Activated T-cell treated with anti-CD3 and anti-CD28 coated beads, Interleukin-2, amount 50 U/mL, for 4 hours (primary cell): Measurements from ENCODE around the gene YKT6. TPM values are rescaled to one million over a fixed set of nuclear protein-coding genes. Genes with fewer than 3 reads are reported as not detected.

ENCODE experiments used
- ATAC-seq, 2 donors: fragments of 200-7000 bp; cut with Tn5 transposase; one replicate each; pipeline ENCODE4 v1.10.0; 2021
- DNase-seq: peaks from one replicate; pipeline ENCODE4 v3.0.0-alpha.2; 2020
- H3K27me3 Mint-ChIP-seq: one replicate; pipeline ENCODE4 v1.8.0; 2021; ENCODE audit warnings: low read depth, mixed read lengths
- H3K36me3 Mint-ChIP-seq: one replicate; pipeline ENCODE4 v1.8.0; 2022; ENCODE audit warnings: mixed read lengths; ENCODE audit not compliant: insufficient read depth
- H3K4me1 Mint-ChIP-seq: one replicate; pipeline ENCODE4 v1.8.0; 2021; ENCODE audit warnings: low read depth, mixed read lengths
- H3K4me3 Mint-ChIP-seq: one replicate; pipeline ENCODE4 v1.8.0; 2021; ENCODE audit warnings: mild to moderate bottlenecking, moderate library complexity, mixed read lengths
- H3K9me3 Mint-ChIP-seq: one replicate; pipeline ENCODE4 v1.8.0; 2021; ENCODE audit warnings: mixed read lengths
- total RNA-seq, 3 donors: library from RNA; stranded (reverse); gene quantifications; one replicate each; pipeline ENCODE4 v1.2.1, GENCODE V29; 2021

The YKT6 gene
- total RNA-seq, 3 donors from 2014 or later = 114 to 121 (median 115) TPM

DNA sequence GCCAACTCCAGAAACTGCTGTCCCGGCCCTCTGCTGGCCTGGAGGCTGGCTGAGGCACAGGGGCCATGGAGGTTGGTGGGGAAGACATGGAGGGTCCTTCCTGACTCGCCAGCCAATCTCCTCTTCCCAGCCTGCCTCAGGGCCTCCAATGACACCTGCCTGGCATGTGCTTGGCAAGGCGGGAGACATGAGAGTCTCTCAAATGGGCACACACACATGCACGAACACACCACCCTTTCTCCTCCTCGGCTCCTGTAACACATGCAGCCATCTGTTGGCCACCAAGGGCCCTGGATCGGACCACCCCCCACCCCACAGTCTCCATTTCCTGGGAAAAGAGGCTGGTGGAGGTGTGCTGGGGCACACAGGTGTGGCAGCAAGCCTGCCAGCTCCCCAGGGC is 56.4 kb downstream of the YKT6 start:
- Mint-ChIP-seq H3K36me3 (no peaks in the 10 kb centered on the region), H3K9me3 (no peaks in the 10 kb centered on the region), H3K4me3 (no peak overlapping the region), H3K27me3 (no peaks in the 10 kb centered on the region), H3K4me1 (peaks cover 32% of the 10 kb centered on the region)
- DNase-seq (no peak), ATAC-seq (no peak)

DNA sequence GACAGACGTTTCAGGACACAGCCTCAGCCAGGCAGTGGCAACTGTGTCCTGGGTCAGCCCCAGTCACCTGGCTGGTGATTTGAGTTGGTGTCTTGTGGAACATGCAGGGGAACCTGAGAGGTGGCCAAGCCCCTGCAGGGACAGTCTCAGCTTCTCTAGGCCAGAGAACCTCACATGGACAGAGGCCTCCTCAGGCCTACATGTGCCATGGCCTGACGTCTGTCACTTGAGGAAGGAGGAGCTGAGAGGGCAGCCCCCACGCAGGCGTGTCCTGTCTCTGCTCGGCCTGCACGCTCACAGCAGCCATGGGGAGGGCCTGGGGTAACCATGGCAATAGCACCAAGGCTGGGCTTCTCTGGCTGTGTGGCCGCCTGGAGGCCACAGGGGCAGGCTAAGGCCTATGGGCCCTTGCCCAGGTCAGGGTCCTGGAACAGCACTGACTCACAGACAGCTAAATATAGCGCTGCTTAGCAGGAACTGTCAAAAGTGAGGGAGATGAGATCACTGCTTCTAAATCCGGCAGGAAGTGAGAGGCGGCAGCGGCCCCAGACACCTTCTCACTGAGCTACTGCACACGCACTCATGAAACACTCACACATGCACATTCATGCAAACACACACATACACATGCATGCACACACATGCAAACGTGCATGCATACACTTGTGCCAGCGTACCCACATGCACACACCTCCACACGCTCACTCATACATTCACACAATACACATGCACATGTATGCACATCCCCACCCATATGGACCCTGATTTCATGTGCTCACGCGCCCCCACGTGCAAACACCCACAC is 57.0 kb downstream of the YKT6 start:
- Mint-ChIP-seq H3K4me3 (peak overlapping the region; percentile 61), H3K9me3 (no peaks in the 10 kb centered on the region), H3K27me3 (no peaks in the 10 kb centered on the region), H3K36me3 (no peaks in the 10 kb centered on the region), H3K4me1 (peaks cover 32% of the 10 kb centered on the region)
- ATAC-seq = peak; percentile 94 to 95
- DNase-seq = peak; percentile 64

DNA sequence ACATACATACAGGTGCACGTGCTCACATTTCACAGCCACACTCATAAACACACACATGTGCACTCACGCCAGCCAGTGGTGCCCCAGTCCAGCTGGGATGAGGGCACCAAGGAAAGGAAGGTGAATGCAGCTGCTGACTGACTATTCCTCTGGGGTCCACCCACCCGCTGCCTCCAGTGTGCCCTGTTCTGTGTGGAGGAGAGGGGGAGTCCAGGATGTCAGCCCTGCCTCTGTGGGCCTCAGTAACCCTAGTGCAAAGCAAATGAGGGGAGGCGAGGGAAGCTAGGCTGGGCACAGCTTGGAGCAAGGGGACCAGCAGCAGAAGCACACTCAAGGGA is 57.6 kb downstream of the YKT6 start:
- peaks cover 32% of the 10 kb centered on the region for H3K4me1 Mint-ChIP-seq
- DNase-seq = peak; percentile 9
- no peaks in the 10 kb centered on the region for H3K27me3 Mint-ChIP-seq
- ATAC-seq = peak; percentile 15
- no peaks in the 10 kb centered on the region for H3K36me3 Mint-ChIP-seq
- H3K4me3 Mint-ChIP-seq = peak overlapping the region; percentile 61
- no peaks in the 10 kb centered on the region for H3K9me3 Mint-ChIP-seq

DNA sequence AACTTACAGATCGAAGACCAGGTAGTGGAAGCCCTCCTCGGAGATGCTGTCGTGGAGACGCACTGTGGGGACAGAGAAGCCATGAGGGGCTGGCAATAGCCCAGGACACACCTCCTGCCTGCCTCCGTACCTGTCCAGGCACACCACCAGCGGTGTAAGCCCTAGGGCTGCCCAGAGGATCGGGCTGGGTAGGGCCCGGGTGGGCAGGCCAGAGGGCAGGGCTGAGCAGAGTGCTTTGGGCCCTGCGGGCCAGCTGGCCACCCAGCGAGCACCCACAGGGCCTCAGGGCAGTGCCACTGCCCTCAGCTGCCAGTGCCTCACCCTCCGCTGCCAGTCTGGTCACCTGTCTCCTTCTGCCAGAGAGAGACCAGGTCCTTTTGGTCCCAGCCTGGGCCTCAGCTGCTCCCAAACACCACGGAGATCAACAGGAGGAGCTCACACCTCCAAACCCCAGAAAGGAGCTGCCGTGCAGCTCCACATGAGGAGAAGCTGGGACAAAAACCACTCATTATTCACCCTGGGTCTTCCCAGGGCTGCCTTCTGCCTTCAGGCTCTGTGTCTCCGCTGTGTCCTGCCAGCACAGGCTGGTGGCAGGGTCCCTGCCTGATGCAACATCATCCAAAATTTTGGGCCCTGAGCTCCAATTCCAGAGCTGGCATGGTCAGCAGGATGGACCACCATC is 58.2 kb downstream of the YKT6 start:
- H3K27me3 Mint-ChIP-seq = no peaks in the 10 kb centered on the region
- peaks cover 32% of the 10 kb centered on the region for H3K4me1 Mint-ChIP-seq
- no peaks in the 10 kb centered on the region for H3K9me3 Mint-ChIP-seq
- ATAC-seq = no peak
- H3K36me3 Mint-ChIP-seq = no peaks in the 10 kb centered on the region
- DNase-seq = no peak
- H3K4me3 Mint-ChIP-seq = no peak overlapping the region

DNA sequence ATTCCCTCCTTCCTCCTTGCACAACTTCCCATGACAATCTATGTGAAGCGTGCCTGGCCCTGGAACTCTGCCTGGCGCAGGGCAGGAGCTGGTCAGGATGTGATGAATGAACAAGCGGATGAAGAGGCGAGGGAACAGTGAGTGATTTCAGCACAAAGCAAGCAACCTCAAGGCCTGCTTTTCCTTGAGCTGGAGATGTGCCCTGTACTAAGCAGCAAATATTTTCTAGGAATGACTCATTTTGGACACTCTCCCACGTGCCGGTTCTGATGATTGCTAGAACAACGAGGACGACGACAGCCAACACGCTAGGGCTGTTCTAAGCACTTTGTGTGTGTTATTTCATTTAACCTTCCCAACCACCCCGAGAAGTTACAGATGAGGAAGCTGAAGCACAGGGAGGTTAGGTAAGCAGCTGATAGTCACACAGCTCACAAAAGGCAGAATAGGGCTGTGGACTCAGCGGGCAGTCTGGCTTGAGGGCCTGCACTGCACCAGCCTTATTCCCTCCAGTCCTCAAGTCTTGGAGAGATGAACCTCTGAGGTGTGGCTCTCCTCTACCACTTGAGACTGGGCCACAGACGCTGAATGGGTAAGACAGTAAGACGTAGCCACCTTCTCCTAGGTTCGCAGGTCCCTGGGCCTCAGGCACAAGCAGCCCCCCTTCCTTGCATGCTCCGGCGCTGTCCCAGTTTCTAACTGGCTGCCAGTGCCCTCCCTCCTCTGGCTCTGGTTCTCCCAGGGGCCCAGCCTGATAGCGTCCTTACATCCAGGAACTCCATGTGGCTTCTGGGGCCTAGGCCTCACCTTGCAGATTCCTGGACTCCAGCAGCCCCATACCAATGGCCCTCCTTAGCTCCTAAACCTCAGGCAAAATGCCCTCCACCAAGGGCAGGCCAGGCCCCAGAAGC is 59.0 kb downstream of the YKT6 start:
- Mint-ChIP-seq H3K4me1 (peaks cover 32% of the 10 kb centered on the region), H3K36me3 (no peaks in the 10 kb centered on the region), H3K27me3 (no peaks in the 10 kb centered on the region), H3K9me3 (no peaks in the 10 kb centered on the region), H3K4me3 (peak overlapping the region; percentile 16)
- ATAC-seq (no peak), DNase-seq (no peak)

DNA sequence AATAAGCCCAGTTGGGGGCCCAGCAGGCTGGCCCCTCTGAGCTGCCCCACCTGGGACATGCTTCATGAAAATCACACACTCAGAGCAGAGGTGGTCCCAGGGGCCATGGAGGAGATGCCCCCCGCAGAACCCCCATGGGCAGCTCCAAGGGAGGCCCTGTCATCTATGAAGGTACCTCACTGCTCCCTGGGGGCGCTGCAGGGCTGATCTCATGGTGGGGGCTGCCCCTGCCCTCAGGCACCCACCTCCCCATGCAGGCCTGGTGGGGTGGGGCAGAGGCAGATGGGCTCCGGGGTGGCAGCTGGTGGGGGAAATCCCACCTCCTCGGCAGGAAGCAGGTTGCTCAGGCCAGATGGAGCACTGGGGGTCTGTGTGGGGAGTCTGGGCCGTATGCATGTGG is 60.5 kb downstream of the YKT6 start:
- no peaks in the 10 kb centered on the region for H3K9me3 Mint-ChIP-seq
- no peak for ATAC-seq
- no peaks in the 10 kb centered on the region for H3K36me3 Mint-ChIP-seq
- no peaks in the 10 kb centered on the region for H3K27me3 Mint-ChIP-seq
- DNase-seq = no peak
- peaks cover 30% of the 10 kb centered on the region for H3K4me1 Mint-ChIP-seq
- H3K4me3 Mint-ChIP-seq = no peak overlapping the region

DNA sequence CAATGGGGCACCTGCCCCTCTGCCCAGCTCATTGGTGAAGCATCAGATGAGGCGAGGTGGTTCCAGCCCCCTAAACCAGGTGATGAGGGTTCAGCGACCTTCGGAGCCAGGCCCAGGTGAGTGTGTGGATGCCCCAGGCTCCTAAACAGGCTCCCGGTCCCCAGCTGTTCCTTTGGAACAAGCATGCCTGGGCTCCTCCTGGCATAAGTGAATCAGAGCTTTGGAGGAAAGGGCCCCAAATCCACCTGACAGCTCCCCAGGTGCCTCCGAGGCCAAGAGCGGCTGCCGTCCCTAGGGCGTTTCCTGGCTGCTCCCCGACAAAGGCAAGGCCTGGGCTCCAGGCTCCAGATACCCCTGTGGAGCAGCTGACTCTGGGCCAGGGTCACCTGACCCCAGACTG is 61.3 kb downstream of the YKT6 start:
- Mint-ChIP-seq H3K27me3 (no peaks in the 10 kb centered on the region), H3K9me3 (no peaks in the 10 kb centered on the region), H3K4me3 (no peak overlapping the region), H3K4me1 (peaks cover 28% of the 10 kb centered on the region), H3K36me3 (no peaks in the 10 kb centered on the region)
- no peak for ATAC-seq
- DNase-seq = no peak

DNA sequence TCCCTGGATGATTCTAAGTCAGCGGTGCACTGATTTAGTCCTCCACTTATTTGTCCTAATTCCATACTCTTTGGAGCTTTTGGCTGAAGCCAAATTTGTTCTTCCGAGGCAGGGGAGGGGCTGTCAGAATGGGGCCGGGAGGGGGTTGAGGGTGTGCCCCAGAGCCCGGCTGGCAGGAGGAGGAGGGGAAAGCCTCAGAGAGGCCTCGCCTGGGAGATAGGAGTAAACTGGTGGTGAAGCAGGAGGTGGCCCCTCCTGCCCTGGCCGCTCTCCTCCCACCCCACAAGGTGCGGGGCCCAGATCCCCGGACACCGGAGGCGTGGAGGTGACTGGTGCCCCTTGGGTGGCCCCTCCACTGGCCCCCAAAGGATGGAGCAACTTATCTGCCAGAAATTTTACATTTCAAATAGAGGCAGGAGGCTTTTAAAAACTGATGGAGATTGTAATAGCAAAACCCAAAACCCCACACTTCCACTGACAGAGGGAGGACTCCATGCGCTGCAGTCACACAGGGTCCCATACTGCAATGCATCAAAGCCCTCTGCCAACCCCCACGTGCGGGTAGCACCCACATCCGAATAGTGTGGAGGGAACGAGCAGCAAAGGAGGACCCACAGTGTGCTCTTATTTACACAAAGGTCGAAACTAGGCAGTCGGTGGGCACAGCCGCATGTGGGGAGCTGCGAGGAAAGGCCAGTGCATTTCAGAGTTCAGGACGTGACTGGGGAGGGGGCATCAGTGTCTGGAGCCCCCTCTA is 62.7 kb downstream of the YKT6 start:
- H3K27me3 Mint-ChIP-seq = no peaks in the 10 kb centered on the region
- no peaks in the 10 kb centered on the region for H3K36me3 Mint-ChIP-seq
- no peak for DNase-seq
- ATAC-seq = no peak
- H3K4me1 Mint-ChIP-seq = peaks cover 13% of the 10 kb centered on the region
- no peaks in the 10 kb centered on the region for H3K9me3 Mint-ChIP-seq
- no peak overlapping the region for H3K4me3 Mint-ChIP-seq

Other genes starting within 250 kb of the YKT6 start
- gene SPDYE1, start 203.1 kb upstream of the YKT6 start, total RNA-seq = not detected
- 100 to 1,000 TPM; 147 to 167 (median 165) TPM for gene DBNL, start 156.3 kb upstream of the YKT6 start, total RNA-seq
- under 1 TPM in 1 of 3 donors, not detected in 2; 0.24 TPM for gene PGAM2, start 135.4 kb upstream of the YKT6 start, total RNA-seq
- gene POLM, start 118.4 kb upstream of the YKT6 start, total RNA-seq = 10 to 100 TPM; 33.0 to 45.1 (median 37.7) TPM
- gene AEBP1, start 96.6 kb upstream of the YKT6 start, total RNA-seq = 10 to 100 TPM; 26.7 to 36.3 (median 35.7) TPM
- gene POLD2, start 77.4 kb upstream of the YKT6 start, total RNA-seq = 100 to 1,000 TPM; 336 to 373 (median 346) TPM
- under 1 TPM in 1 of 3 donors, not detected in 2; 0.55 TPM for gene MYL7, start 59.6 kb upstream of the YKT6 start, total RNA-seq
- 1 to 10 TPM; 1.3 to 4.3 (median 2.7) TPM for gene GCK, start 11.5 kb upstream of the YKT6 start, total RNA-seq
- 1 to 10 TPM in 2 of 3 donors, under 1 TPM in 1; 0.33 to 1.8 (median 1.6) TPM for gene CAMK2B, start 124.6 kb downstream of the YKT6 start, total RNA-seq